Measurements from ENCODE around the gene PLA1A.
"Not testable (repeated sequence)": the region's sequence is repeated elsewhere in the genome, so short reads cannot be mapped to it uniquely, and the experiment has no call there.

The PLA1A gene, protein sequence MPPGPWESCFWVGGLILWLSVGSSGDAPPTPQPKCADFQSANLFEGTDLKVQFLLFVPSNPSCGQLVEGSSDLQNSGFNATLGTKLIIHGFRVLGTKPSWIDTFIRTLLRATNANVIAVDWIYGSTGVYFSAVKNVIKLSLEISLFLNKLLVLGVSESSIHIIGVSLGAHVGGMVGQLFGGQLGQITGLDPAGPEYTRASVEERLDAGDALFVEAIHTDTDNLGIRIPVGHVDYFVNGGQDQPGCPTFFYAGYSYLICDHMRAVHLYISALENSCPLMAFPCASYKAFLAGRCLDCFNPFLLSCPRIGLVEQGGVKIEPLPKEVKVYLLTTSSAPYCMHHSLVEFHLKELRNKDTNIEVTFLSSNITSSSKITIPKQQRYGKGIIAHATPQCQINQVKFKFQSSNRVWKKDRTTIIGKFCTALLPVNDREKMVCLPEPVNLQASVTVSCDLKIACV

DNA sequence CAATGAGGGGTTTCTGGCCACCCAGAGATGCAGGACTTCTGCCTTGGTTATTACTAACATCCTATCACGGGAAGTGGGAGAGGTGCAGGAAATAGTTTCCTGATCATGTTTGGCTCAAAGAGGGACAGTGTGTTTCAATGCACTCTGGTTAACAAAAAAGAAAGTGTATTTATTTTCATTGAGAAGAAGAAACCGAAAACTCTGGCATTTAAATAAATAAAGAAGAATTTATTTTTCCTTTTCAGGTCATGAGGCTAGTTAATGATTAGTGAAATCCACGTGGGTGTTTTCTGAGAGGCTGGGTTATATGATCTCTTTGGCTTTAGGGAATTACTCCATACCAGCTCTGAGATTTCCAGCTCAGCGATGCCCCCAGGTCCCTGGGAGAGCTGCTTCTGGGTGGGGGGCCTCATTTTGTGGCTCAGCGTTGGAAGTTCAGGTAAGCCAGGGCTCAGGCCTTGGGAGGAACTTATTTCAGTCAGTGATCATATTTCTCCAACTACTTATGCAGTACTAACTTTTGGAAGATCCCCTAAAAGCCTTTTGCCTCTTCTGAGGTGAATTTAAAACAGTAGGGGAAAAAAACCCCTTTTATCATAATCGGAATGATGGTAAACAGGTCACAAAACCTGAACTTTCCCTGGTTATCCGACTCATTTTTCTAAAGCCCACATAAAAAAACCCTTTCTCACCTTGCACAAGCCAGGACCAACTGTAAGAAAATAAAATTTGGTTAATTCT is at the start of gene PLA1A:
PLA1A (plus strand) TSS at position 338 of the 741 bp plus-strand sequence; CDS start at position 367, 29 bp downstream.
- no peak for DNase-seq (ENCODE audit: low spot score)

DNA sequence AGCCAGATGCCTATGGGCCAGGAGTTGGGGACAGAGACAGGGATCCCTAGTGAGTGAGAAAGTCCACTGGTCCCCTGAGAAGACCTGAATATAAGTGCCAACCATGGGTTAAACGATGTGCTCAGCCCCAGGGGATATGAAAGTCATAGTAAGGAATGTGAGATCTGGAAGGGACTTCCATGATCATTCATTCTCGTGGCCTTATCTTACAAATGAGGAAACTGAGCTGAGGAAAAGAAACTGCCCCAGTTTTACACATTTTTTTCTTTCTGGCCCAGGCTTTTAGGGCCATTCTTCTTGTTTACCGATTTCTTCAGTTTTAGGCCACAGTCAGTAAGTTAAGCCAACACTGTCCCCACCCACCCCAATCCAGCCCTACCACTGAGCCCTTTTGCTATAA is 49.3 kb upstream of the PLA1A start:
- no peak for DNase-seq (ENCODE audit: low spot score)

DNA sequence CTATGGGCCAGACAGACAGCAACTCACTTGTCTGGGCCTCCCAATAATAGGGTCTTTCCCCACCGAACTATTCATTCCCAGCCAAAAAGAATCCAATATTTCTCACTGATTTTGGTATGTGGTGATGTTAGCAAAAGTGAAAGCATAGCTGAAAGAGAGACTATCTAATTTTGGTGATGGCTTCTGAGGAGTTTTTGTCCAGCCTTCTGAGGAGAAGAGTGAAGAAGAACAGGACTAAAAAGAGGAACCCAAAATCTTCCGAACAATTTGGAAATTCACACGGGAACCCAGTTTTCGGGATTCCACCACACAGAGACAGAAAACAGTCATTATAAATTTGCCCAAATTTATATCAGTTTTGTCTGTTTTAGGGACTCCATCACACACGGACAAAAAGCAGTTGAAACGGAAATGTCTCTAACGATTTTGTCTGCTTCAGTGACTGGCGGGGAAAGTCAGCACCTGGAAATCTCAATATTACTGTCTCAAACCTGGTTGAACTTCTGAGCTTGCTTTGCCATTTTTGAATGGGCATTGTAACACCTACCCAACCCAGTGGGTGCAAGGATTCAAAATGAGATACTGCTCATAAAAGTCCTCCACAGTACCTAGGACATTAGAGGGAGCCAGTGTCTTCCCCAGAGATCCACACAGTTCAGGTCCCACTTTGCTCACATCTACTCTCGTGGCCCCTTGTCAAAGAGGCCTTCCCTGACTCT is 47.3 kb upstream of the PLA1A start:
- no peak for DNase-seq (ENCODE audit: low spot score)

DNA sequence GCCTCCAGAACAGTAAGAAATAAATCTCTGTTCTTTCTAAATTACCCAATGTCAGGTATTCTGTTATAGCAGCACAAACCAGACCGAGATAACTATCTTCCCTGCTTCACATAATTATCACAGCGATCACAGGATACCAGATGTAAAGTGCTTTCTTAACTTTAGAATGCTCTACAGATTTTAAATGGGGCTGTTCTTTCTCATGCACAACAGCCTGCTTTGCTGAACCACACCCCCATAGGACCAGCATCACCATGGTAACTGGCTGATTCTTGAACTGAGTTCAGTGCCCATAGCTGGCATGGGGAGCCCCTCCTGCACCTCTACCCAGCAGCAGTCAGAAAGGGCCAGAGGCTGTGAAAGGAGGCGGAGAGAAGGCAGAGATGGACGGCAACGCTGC is 46.1 kb upstream of the PLA1A start:
- no peak for DNase-seq (ENCODE audit: low spot score)

DNA sequence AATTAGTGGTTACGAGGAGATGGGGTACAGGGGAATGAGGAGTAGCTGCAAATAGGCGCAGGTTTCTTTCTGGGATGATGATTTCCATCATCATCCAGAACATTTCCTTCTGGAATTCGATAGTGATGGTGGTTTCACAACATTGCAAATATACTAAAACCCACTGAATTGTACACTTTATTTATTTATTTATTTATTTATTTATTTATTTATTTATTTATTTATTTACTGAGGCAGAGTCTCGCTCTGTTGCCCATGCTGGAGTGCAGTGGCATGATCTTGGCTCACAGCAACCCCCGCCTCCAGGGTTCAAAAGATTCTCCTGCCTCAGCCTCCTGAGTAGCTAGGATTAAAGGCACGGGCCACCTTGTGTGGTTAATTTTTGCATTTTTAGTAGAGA is 44.8 kb upstream of the PLA1A start:
- DNase-seq (ENCODE audit: low spot score), result not testable (repeated sequence)

DNA sequence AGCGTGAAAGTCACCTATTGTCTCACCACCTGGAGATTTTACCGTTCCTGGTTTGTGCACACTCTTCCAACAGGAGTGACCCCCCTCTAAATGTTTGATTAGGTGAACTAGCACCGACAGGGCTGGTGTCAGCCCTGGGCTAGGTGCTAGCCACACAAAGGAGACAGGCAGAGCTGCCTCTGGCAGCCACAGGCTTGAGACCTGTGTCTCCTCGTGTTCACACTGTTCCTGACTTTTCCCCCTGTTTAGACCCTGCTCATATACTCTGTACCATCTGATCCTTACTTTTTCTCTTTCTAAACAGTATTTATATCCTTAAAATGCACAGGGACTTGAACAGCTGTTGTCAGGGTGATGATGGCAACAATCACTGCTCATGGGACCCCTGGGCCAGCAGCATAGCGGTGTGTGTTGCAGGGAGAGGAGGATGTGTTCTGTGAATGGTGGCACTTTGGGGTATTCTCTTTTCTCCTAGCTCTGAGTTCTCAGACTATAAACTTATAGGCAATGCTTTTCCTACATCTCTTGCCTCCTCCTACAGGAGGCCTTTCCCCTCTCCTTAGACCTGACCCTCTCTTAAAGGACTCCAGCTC is 43.8 kb upstream of the PLA1A start:
- DNase-seq (ENCODE audit: low spot score), result no peak

DNA sequence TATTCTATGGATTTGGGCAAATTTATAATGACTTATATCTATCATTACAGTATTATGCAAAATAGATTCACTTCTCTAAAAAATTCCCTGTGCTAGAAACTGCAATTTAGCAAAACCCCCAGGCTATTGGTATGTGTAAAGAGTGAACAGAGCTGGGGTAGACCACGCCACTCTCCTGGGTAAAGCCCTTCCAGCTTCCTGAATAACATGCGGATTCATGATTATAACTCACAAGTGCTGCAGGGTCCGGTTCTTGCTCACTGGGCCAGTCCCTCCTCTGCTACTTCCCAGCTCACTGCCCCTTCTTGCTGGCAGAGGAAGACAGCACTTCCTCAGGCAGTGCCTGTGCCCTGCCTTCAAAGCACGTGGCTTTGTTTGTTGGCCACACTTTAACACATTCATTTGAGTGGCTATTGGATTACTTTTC is 42.4 kb upstream of the PLA1A start:
- DNase-seq (ENCODE audit: low spot score), result no peak

DNA sequence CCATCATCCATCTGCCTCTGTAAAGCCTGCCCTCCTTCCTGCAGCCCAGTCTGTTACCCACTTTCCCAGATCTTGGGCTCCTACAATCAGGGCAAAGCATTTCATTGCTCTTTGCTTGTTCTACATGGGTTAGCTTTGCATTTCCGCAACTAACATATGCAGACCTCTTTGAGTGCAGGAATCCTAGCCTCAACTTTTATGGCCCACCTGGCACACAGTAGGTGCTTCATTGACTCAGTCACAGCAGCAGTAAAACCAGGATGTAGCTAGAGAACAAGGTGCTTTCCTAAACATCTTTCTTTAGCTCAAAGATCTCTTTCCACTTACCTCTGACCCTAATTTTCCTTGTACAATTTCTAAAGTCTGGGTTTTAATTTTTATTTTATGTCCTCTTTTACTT is 41.8 kb upstream of the PLA1A start:
- no peak for DNase-seq (ENCODE audit: low spot score)

DNA sequence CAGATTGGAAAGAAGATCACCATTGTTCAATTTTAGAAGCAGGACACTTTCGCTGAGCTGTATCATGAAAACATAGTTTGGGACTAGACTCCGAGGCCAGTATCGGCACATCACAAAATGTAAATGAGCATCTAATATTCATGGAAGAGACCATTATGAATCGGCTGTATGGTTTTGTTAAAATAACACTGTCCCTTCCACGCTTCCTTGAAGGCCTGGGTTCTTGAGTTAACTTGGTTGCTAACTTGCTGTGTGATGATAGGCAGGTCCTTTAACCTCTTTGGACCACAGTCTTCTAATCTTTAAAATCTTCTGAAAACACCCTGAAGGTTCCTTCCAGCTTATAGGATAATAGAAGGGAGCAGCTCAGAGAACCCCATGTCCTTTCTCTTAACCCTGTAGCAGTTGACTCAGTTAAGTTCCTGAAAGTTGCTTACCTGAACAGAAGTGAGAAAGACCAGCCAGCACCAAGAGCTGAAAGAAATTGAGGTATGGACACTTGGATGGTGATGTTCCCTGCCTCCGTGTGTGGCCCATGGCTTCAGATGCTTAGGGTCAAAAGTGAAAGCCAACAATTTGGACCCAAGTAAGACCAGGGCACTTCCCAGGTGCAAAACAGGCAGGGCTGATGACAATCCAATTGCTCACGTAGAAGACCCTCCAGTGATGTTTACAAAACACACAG is 40.4 kb upstream of the PLA1A start:
- DNase-seq (ENCODE audit: low spot score), result no peak

DNA sequence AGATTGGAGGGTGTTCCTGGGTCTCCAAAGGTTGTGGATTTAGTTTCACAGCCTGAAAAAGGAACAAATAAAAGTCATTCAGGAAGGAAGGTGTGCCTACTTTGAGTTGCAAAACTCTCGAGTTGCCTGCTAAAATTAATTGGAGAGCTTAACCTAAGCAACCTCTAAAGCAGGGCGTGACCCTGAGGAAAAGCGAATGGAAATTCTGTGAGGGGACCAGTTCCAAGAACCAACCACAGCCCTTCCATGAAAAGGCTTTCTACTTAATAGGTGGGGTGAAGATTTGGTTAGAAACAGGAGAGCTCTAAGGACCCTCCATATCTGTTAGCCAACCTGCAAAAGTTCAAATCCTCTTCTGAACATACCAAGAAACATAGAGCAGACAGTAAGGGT is 39.8 kb upstream of the PLA1A start:
- DNase-seq (ENCODE audit: low spot score), result peak; percentile 27

DNA sequence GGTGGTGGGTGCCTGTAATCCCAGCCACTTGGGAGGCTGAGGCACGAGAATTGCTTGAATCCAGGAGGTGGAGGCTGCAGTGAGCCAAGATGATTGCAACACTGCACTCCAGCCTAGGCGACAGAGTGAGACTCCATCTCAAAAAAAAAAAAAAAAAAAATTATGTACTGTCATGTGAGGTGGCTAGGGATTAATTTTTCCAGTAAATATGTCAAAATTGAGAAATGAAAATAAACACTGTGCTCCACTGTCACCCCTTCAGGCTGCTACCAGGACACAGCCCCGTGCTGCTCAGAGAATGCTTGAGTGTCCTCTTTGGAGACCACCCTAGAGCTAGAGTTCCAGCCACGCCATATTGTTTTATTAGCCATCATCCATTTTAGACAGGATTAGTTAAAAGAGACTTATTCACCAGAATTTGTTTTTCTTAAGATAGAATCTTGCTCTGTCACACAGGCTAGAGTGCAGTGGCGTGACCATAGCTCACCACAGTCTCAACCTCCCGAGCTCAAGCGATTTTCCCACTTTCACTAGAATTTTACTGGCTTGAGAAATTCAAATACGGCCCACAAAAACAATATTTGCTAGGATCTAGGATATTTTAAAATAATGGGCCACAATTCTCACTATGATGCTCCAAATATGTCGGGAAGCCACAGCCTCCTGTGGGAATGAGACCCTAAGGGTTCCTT is 38.9 kb upstream of the PLA1A start:
- DNase-seq (ENCODE audit: low spot score), result no peak

DNA sequence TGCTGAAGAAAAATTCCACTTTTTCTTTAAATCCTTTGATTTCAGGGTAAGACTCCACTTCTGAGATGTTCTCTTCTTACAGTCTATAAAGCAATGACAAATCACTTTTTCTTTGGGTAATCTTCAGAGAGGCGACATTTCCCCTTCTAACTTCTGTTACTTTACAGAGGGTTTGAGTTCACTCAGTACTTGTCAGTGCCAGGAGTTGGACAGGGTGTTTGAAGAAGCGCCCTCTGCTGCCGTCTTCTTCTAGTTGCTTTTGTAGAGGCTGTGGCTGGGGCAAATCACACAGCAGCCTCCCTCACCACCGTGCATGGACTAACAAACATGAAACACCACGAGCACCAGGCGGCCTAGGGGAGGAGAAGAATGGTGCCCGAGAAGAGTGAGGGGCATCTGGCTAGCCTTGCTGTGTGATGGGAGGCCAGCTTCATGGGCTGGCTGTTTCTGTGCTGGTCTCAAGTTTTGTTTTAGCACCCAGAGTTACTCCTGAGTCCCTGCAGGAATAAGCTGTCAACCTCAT is 38.2 kb upstream of the PLA1A start, which contains the start of gene CD80:
CD80 (minus strand) TSS at position 174 of the 523 bp plus-strand sequence. CDS start 1,886 bp downstream, outside the sequence.
- peak; percentile 86 for DNase-seq (ENCODE audit: low spot score)

DNA sequence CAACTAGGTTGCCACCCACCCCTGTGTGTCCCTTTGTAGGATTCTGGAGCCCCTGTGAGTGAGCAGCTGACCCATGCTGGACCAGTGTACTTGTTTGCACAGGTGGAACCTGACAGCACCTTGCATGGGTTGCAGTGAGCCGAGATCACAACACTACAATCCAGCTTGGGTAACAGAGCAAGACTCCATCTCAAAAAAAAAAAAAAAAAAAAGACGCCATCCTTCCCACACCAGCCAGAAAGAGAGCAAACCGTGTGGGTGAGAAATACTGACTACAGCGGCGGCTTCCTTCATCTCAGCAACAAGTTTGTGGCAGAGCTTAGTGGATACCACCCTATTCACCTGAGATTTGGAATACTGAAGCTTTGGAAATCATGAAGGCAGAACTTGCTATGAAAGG is 37.5 kb upstream of the PLA1A start:
- no peak for DNase-seq (ENCODE audit: low spot score)

DNA sequence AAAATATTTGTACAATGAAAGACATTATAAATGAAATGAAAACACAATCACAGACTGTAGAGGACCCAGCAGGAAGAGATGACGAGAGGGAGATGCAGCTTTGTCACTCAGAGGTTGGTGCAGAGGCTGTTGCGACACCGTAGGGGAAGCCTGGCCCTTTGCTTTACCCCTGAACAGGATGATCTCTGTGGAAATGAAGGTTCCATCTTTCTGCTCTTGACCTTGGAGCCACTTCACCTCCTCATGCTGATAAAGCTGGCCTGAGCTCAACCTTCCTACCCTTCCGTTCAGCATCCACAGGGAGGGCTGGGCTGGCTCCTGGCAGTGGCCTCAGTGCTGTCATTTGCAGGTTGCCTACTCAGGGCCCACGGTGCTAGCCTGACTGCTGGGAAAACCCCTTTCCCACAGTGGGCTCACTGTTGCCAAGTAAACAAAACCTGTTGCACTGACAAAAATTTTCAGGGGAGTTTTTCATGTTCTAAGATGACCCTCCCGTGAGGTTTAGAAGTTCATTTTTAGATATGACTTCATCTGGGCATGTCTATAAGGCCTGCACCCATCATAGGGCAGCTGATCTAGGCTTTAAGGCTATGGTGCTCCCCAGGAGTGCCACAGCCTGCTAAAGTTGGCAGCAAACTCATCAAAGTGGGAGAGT is 35.3 kb upstream of the PLA1A start:
- DNase-seq (ENCODE audit: low spot score), result peak; percentile 73

DNA sequence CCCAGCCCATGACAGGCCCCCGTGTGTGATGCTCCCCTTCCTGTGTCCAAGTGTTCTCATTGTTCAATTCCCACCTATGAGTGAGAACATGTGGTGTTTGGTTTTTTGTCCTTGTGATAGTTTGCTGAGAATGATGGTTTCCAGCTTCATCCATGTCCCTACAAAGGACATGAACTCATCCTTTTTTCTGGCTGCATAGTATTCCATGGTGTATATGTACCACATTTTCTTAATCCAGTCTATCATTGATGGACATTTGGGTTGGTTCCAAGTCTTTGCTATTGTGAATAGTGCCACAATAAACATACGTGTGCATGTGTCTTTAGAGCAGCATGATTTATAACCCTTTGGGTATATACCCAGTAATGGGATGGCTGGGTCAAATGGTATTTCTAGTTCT is 34.4 kb upstream of the PLA1A start:
- DNase-seq (ENCODE audit: low spot score), result not testable (repeated sequence)

DNA sequence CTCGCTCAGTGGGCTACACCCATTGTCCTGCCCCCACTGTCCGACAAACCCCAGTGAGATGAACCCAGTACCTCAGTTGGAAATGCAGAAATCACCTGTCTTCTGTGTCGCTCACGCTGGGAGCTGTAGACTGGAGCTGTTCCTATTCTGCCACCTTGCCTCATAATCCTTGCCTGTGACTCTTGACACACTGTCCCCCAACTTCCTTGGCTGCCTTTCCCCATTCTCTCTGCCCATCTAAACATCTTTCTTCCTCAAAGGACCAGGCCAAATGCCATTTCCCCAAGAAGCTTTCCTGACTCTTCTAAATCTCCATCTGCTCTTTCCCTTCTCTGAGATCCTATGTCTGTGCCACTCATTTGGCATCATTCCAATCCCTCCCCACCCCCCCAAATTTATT is 28.5 kb upstream of the PLA1A start:
- no peak for DNase-seq (ENCODE audit: low spot score)

DNA sequence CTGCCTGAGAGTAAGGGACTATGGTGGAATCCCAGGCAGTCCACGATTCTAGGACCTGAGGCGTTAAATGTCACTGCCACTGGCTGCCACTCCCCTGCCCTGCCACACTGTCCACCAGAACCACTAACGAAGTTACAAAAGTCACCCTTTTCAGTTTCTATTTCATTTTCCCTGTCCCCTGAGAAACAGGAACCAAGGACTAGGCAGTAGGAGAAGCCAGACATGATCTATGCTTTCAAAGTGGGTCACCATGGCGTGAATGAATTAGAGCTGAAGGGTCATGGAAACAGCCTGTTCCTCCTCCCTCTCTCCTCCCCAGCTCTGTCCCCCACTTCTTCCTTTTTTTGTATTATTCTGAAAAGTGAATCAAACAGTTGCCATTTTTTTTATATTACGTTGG is 27.5 kb upstream of the PLA1A start:
- no peak for DNase-seq (ENCODE audit: low spot score)

DNA sequence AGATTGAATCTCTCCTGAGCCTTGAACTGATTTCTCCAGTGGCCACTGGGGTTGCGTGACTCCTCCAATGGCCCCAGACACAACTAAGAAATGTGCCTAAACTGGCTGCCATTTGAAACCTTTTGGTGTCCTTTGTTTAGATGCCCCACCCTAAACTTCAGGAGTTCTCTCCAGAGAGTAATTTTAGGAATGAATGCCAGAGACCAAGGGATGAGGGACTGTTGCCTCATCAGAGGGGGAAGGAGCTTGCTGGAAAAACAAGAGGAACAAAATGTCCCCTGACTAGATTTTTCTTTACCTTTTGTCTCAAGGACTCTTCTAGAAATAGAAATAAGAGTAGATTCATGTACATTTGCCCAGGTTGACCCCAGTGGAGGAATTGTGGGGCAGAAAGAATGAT is 26.5 kb upstream of the PLA1A start:
- DNase-seq (ENCODE audit: low spot score), result no peak

DNA sequence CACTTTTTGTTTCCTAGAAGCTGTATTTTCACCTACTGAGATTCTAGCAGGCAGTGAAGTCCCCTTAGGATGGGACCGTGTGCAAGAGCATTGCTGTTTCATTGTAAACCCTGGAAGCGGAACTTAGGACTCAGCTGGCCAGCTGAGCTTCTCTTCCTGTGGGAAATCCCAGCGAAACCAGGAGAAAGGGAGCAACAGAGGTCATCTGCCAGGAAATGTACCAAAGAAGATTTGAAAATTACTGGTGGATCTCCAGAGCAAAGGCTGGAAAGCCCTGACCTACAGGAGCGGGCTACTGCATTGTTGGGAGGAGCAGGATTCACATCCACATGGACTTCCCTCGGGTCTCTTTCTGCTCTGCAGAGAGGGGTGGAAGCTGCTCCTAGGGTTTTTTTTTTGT is 26.0 kb upstream of the PLA1A start:
- DNase-seq (ENCODE audit: low spot score), result no peak

DNA sequence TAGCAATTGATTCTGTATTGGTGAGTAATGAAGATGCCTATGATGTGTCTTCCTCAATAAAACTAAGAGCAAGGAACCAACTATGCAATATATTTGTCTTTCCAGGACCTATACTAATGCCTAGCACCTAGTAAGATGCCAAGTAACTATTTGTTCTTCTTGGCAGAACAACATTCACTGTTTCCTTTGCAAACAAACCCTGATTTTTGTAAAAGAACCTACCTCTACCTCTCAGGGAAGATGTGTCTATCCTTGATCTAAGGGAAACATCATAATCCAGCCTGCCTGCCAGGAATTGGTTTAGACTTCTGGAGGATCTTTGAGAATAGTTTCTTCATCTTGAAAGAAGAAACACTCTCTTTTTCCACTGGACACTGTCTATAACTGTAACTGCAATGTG is 22.2 kb upstream of the PLA1A start:
- DNase-seq (ENCODE audit: low spot score), result no peak
